H7 (cell line): ENCODE data around the gene NANS. TPM values are rescaled to one million over a fixed set of nuclear protein-coding genes. Genes with fewer than 3 reads are reported as not detected.
"Not testable (repeated sequence)": the region's sequence is repeated elsewhere in the genome, so short reads cannot be mapped to it uniquely, and the experiment has no call there.

ENCODE experiments used
- DNase-seq: peaks from one replicate; pipeline ENCODE4 v3.0.0; 2012
- H3K27me3 ChIP-seq: 2 replicates; pipeline ENCODE4 v1.6.0; 2011; ENCODE audit warnings: mild to moderate bottlenecking, low read length; ENCODE audit not compliant: control insufficient read depth, insufficient read depth
- H3K36me3 ChIP-seq: replicated peaks from 2 replicates; pipeline ENCODE4 v1.5.1; 2011; ENCODE audit warnings: low read length; ENCODE audit not compliant: control insufficient read depth, insufficient read depth
- H3K4me3 ChIP-seq: 2 replicates; pipeline ENCODE4 v1.5.1; 2011; ENCODE audit warnings: low read depth, mild to moderate bottlenecking, control low read depth, low read length, moderate library complexity; ENCODE audit not compliant: insufficient read depth
- total RNA-seq: library from RNA; depleted of rRNA; stranded (reverse); fragments of >200 nt; shearing (Covaris generic); gene quantifications from 2 replicates; pipeline ENCODE4 v1.2.3, GENCODE V29; 2014

NANS gene
- total RNA-seq, 1 experiment from 2014 or later = 68.9 TPM

GRCh38 chr9:98080326-98080725, 23.8 kb downstream of the NANS start:
- Histone ChIP-seq H3K4me3 (no peak overlapping the region), H3K27me3 (no peaks in the 10 kb centered on the region), H3K36me3 (peaks cover 15% of the 10 kb centered on the region)
- no peak for DNase-seq

GRCh38 chr9:98080780-98081179, 24.2 kb downstream of the NANS start:
- Histone ChIP-seq H3K27me3 (no peaks in the 10 kb centered on the region), H3K4me3 (no peak overlapping the region), H3K36me3 (peaks cover 15% of the 10 kb centered on the region)
- DNase-seq = no peak

GRCh38 chr9:98081477-98082219, 25.1 kb downstream of the NANS start:
- Histone ChIP-seq H3K27me3 (no peaks in the 10 kb centered on the region), H3K4me3 (no peak overlapping the region), H3K36me3 (peaks cover 17% of the 10 kb centered on the region)
- DNase-seq = no peak

- Histone ChIP-seq H3K27me3 (peaks cover 3% of the 10 kb centered on the region; the same call in 1 of the 2 replicates), H3K36me3 (peaks cover 17% of the 10 kb centered on the region), H3K4me3 (no peak overlapping the region)
- DNase-seq = no peak
Observed at GRCh38 chr9:98083061-98083501, 26.5 kb downstream of the NANS start.

- DNase-seq = no peak
- peaks cover 3% of the 10 kb centered on the region; the same call in 1 of the 2 replicates for H3K27me3 ChIP-seq
- H3K4me3 ChIP-seq = no peak overlapping the region
- peaks cover 17% of the 10 kb centered on the region for H3K36me3 ChIP-seq
Observed at GRCh38 chr9:98083566-98084183, 27.1 kb downstream of the NANS start.

GRCh38 chr9:98084396-98084795, 27.9 kb downstream of the NANS start:
- no peak for DNase-seq
- H3K27me3 ChIP-seq = peaks cover 3% of the 10 kb centered on the region; the same call in 1 of the 2 replicates
- H3K4me3 ChIP-seq = no peak overlapping the region
- peaks cover 16% of the 10 kb centered on the region for H3K36me3 ChIP-seq

GRCh38 chr9:98085058-98085457, 28.5 kb downstream of the NANS start:
- DNase-seq = no peak
- Histone ChIP-seq H3K4me3 (no peak overlapping the region), H3K36me3 (peaks cover 14% of the 10 kb centered on the region), H3K27me3 (peaks cover 3% of the 10 kb centered on the region; the same call in 1 of the 2 replicates)

GRCh38 chr9:98085944-98086343, 29.4 kb downstream of the NANS start:
- Histone ChIP-seq H3K27me3 (peaks cover 3% of the 10 kb centered on the region; the same call in 1 of the 2 replicates), H3K36me3 (peaks cover 14% of the 10 kb centered on the region), H3K4me3 (no peak overlapping the region)
- DNase-seq = peak; percentile 88

- no peak for DNase-seq
- peaks cover 9% of the 10 kb centered on the region for H3K36me3 ChIP-seq
- H3K27me3 ChIP-seq = peaks cover 3% of the 10 kb centered on the region; the same call in 1 of the 2 replicates
- H3K4me3 ChIP-seq = no peak overlapping the region
Observed at GRCh38 chr9:98086461-98086860, 29.9 kb downstream of the NANS start.

- DNase-seq = peak; percentile 76
- H3K4me3 ChIP-seq = peak overlapping the region; percentile 36
- H3K36me3 ChIP-seq = peaks cover 8% of the 10 kb centered on the region
- H3K27me3 ChIP-seq = peaks cover 3% of the 10 kb centered on the region; the same call in 1 of the 2 replicates
Observed at GRCh38 chr9:98087420-98088354, 31.2 kb downstream of the NANS start.

GRCh38 chr9:98090674-98091073, 34.1 kb downstream of the NANS start:
- not testable (repeated sequence) for H3K4me3 ChIP-seq, H3K27me3 ChIP-seq, H3K36me3 ChIP-seq
- peak; percentile 89 for DNase-seq

GRCh38 chr9:98091735-98092612, 35.4 kb downstream of the NANS start:
- H3K4me3 ChIP-seq = peak overlapping the region; percentile 5; the same call in 1 of the 2 replicates
- DNase-seq = peak; percentile 85

GRCh38 chr9:98092613-98092931, 36.0 kb downstream of the NANS start:
- H3K36me3 ChIP-seq = peaks cover 3% of the 10 kb centered on the region
- H3K4me3 ChIP-seq = no peak overlapping the region
- H3K27me3 ChIP-seq = no peaks in the 10 kb centered on the region; the same call in 1 of the 2 replicates
- DNase-seq = no peak

More at GRCh38 chr9:98091735-98092612, 35.4 kb downstream of the NANS start:
- peaks cover 1% of the 10 kb centered on the region; the same call in 1 of the 2 replicates for H3K36me3 ChIP-seq
- H3K27me3 ChIP-seq = peaks cover 3% of the 10 kb centered on the region; the same call in 1 of the 2 replicates
